Choroid plexus epithelial cell (primary cell): ENCODE results near the gene B3GNT7.
A peak's percentile ranks its signal among the peaks of the same experiment; 100 is the strongest.

ENCODE experiments used
- DNase-seq: peaks from one replicate; pipeline ENCODE4 v3.0.0-alpha.2; 2010; ENCODE audit warnings: low read depth
- H3K4me3 ChIP-seq: 2 replicates; pipeline ENCODE4 v1.5.1; 2011; ENCODE audit warnings: low read depth, mild to moderate bottlenecking, control low read depth, low read length, moderate library complexity
- CTCF ChIP-seq: conservative IDR thresholded peaks from 2 replicates; pipeline ENCODE4 v1.5.1; 2011; ENCODE audit warnings: low read depth, mild to moderate bottlenecking, control low read depth, inconsistent platforms, low read length, moderate library complexity

Gene B3GNT7

GRCh38 chr2:231353469-231353868, 42.0 kb upstream of the B3GNT7 start:
- DNase-seq = no peak
- H3K4me3 ChIP-seq = no peak overlapping the region
- TF ChIP-seq CTCF = no peak

- DNase-seq = peak; percentile 79
- TF ChIP-seq CTCF = peak; percentile 36
- H3K4me3 ChIP-seq = no peak overlapping the region
These were observed 39.7 kb upstream of the B3GNT7 start for GRCh38 chr2:231355508-231356465.

- DNase-seq = peak; percentile 43
- H3K4me3 ChIP-seq = no peak overlapping the region
- no peak for TF ChIP-seq CTCF
These were observed 39.1 kb upstream of the B3GNT7 start for GRCh38 chr2:231356466-231356844.

- no peak for TF ChIP-seq CTCF
These were observed 38.5 kb upstream of the B3GNT7 start for GRCh38 chr2:231357048-231357447.

GRCh38 chr2:231357931-231358330, 37.6 kb upstream of the B3GNT7 start:
- no peak for TF ChIP-seq CTCF
- DNase-seq = no peak
- H3K4me3 ChIP-seq = no peak overlapping the region

More at GRCh38 chr2:231357048-231357447, 38.5 kb upstream of the B3GNT7 start:
- H3K4me3 ChIP-seq = no peak overlapping the region
- DNase-seq = no peak

- H3K4me3 ChIP-seq = no peak overlapping the region
- no peak for TF ChIP-seq CTCF
- no peak for DNase-seq
These were observed 36.1 kb upstream of the B3GNT7 start for GRCh38 chr2:231359441-231359840.

- no peak overlapping the region for H3K4me3 ChIP-seq
- no peak for DNase-seq
- TF ChIP-seq CTCF = no peak
These were observed 35.6 kb upstream of the B3GNT7 start for GRCh38 chr2:231359948-231360347.
